ENCODE data around the gene CEP68.

The CEP68 gene, protein sequence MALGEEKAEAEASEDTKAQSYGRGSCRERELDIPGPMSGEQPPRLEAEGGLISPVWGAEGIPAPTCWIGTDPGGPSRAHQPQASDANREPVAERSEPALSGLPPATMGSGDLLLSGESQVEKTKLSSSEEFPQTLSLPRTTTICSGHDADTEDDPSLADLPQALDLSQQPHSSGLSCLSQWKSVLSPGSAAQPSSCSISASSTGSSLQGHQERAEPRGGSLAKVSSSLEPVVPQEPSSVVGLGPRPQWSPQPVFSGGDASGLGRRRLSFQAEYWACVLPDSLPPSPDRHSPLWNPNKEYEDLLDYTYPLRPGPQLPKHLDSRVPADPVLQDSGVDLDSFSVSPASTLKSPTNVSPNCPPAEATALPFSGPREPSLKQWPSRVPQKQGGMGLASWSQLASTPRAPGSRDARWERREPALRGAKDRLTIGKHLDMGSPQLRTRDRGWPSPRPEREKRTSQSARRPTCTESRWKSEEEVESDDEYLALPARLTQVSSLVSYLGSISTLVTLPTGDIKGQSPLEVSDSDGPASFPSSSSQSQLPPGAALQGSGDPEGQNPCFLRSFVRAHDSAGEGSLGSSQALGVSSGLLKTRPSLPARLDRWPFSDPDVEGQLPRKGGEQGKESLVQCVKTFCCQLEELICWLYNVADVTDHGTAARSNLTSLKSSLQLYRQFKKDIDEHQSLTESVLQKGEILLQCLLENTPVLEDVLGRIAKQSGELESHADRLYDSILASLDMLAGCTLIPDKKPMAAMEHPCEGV

DNA sequence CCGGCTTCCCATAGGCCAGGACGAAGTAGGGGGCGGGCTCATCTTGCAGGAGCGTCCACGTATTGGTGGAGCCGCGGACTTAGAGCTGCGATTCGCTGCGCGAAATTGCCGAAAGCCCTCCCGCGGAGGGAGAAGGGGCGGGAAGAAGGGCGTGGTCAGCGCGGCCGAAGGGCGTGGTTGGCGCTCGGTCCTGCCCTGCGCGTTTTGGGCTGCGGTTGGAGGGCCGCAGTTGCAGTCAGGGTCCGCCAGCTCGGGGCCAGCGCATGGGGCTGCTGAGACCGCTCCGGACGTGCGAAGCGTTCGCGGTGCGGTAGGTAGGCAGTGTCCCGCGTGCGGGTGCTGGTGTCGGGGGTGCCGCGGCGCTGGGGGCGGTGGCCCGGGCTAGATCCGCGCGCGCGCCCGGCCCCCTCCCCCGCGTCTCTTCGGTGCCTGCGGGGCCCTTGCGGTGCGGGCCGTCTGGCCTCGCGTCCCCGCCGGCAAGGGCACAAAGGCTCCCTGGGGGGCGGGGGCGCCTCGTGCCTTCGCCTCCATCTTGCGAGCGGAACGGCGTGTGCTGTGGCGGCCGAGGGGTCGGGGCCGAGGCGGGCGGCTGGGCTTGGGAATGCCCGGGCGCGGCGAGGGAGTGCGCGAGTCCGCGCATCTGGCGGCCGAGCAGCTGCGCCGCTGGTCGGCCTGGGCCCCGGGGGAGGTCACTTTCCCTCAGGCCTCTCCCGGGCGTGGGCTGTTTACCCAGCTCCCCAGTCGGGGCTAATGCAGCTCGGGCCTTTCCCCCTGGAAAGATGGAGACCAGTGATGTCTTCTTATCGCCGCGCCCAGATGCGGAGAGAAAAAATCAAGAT is at the start of gene CEP68:
TSS of gene CEP68 (plus strand) at position 202 of the 839 bp plus-strand sequence. CDS start 13,029 bp downstream, outside the sequence.
- peak; percentile 96 for DNase-seq (ENCODE audit: low read depth)
- H3K4me3 ChIP-seq (ENCODE audit: low read length), result peak within 1 kb of the TSS; percentile 79
- TF ChIP-seq, protein P1, sequence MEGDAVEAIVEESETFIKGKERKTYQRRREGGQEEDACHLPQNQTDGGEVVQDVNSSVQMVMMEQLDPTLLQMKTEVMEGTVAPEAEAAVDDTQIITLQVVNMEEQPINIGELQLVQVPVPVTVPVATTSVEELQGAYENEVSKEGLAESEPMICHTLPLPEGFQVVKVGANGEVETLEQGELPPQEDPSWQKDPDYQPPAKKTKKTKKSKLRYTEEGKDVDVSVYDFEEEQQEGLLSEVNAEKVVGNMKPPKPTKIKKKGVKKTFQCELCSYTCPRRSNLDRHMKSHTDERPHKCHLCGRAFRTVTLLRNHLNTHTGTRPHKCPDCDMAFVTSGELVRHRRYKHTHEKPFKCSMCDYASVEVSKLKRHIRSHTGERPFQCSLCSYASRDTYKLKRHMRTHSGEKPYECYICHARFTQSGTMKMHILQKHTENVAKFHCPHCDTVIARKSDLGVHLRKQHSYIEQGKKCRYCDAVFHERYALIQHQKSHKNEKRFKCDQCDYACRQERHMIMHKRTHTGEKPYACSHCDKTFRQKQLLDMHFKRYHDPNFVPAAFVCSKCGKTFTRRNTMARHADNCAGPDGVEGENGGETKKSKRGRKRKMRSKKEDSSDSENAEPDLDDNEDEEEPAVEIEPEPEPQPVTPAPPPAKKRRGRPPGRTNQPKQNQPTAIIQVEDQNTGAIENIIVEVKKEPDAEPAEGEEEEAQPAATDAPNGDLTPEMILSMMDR (conservative IDR thresholded peaks at IDR 0.05; ENCODE audit: low read length), result no peak

DNA sequence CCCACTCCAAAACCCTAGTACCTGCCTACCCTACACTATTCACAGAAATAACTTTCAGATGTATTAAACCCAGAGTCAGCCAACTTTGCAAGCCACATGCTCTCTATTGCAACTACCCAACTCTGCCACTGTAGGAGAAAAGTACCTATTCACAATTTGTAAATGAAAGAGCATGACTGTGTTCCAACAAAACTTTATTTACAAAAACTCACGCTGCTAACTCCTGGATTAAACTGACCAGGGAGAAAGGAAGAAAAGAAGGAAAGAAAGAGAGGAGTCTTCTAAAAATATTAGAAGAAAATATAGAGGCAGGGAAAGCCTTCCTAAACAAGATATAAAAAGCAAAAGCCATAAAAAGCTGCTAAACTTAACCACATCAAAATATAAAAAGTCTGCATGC is 42.4 kb upstream of the CEP68 start:
- TF ChIP-seq, protein P1 (conservative IDR thresholded peaks at IDR 0.05; ENCODE audit: low read length), result no peak
- DNase-seq (ENCODE audit: low read depth), result no peak
- no peak overlapping the region for H3K4me3 ChIP-seq (ENCODE audit: low read length)

DNA sequence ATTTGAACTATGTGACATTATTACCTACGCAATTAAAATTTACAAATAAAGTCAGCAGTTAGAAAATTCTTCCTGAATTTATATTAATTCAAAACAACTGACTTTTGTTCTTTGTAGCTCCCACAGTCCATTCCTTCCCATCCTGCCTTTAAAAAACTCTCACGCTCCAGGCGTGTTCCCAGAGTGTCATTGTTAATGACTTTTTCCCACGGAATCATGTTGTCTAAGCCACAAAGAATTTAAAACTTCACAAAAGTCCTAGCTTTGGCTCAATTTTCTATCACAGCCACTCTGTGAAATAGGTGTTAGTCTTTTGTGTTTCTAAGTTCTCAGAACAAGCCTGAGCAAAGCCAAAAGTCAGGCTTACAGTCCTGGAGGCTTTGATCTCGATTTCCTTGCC is 40.5 kb upstream of the CEP68 start:
- H3K4me3 ChIP-seq (ENCODE audit: low read length), result no peak overlapping the region
- TF ChIP-seq, protein P1 (conservative IDR thresholded peaks at IDR 0.05; ENCODE audit: low read length), result no peak
- peak; percentile 75 for DNase-seq (ENCODE audit: low read depth)

DNA sequence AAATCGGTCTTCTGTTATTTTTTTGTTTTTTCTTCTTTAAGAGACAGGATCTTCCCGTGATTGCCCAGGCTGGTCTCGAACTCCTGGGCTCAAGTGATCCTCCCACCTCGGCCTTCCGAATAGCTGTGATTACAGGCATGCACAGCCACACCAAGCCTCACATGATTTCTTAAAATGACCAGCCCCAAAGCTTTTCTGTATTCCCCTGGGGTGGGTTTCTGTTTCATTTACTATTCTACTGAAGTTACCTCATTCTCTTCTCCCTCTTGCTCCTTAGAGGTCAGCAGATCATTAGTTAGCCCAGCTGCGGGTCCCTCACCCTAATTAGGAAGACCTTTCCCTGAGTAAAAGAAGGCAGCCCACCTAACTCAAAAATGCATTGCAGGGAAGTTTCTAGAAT is 39.4 kb upstream of the CEP68 start:
- no peak for DNase-seq (ENCODE audit: low read depth)
- H3K4me3 ChIP-seq (ENCODE audit: low read length), result no peak overlapping the region
- TF ChIP-seq, protein P1 (conservative IDR thresholded peaks at IDR 0.05; ENCODE audit: low read length), result no peak

DNA sequence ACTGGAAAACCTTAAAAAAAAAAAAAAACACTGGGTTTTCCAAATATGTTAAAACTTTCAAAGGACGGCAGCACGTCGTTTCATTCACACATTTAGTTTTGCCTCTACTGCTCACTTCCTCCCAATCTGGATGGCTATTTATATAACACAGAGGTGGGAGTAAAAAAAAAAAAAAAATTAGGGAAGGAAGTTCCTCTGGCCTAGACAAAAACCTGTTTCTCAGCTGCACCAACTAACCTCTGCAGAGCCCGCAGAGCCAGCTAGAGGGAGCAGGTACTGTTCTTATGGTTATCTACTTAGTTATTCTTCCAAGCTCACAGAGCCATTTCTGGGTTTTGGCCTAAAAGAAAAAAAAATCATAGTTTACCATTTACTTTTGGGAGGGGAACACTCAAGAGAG is 38.9 kb upstream of the CEP68 start:
- TF ChIP-seq, protein P1 (conservative IDR thresholded peaks at IDR 0.05; ENCODE audit: low read length), result no peak; the same call in 1 of the 2 replicates
- no peak overlapping the region for H3K4me3 ChIP-seq (ENCODE audit: low read length)
- DNase-seq (ENCODE audit: low read depth), result no peak

DNA sequence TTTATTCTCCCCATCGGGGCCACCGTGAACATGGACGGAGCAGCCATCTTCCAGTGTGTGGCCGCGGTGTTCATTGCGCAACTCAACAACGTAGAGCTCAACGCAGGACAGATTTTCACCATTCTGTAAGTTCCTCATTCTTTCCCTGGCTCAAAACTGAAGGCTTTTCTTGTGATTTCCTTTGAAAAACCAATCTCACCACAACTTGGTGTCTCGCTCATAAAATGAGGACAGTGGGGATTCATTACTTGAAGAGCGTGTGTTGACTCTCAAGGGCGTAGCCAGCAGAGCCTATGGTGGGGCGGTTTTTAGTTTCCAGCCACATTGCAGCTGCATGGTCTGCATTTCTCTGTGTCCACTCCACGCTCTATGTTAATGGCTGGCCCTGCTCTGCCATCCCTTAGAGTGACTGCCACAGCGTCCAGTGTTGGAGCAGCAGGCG is 38.1 kb upstream of the CEP68 start:
- no peak overlapping the region for H3K4me3 ChIP-seq (ENCODE audit: low read length)
- DNase-seq (ENCODE audit: low read depth), result no peak
- TF ChIP-seq, protein P1 (conservative IDR thresholded peaks at IDR 0.05; ENCODE audit: low read length), result no peak

Measured in AG10803 (cell line).